ENCODE measurements around the gene HEATR5A.

GRCh38 chr14:31253746-31254471 lies 166.4 kb downstream of the HEATR5A start:
- TF ChIP-seq CTCF (IDR thresholded peaks at IDR 0.05) (no peak), EZH2 (IDR thresholded peaks at IDR 0.05; ENCODE audit: borderline replicate concordance, insufficient read depth, low read depth, low read length, poor library complexity, severe bottlenecking) (no peak)
